Mammary epithelial cell (primary cell): Measurements from ENCODE around the gene RASA4B.
"Not testable (repeated sequence)": the region's sequence is repeated elsewhere in the genome, so short reads cannot be mapped to it uniquely, and the experiment has no call there.

Source experiments
- CTCF ChIP-seq, 2 donors: IDR thresholded peaks in 1 of 2; conservative IDR thresholded peaks in 1 of 2; 2 replicates each; pipeline ENCODE4 v1.5.1; 2011 to 2012; ENCODE audit warnings: inconsistent platforms in 2 of 2, low read length in 2 of 2, mild to moderate bottlenecking in 2 of 2, control low read depth in 1 of 2, low read depth in 1 of 2; ENCODE audit not compliant: insufficient read depth in 1 of 2; ENCODE audit errors: extremely low read depth in 1 of 2
- EZH2 ChIP-seq: IDR thresholded peaks from 2 replicates; pipeline ENCODE4 v1.6.1; 2012; ENCODE audit warnings: low read length, inconsistent platforms, borderline replicate concordance

- TF ChIP-seq CTCF (conservative IDR thresholded peaks at IDR 0.05 in 1 of 2, IDR thresholded peaks at IDR 0.05 in 1 of 2; ENCODE audit: extremely low read depth in 1 of 2, insufficient read depth in 1 of 2, low read depth in 1 of 2, low read length in 2 of 2); EZH2: not testable (repeated sequence)
Measured at GRCh38 chr7:102507410-102508088, 10.0 kb downstream of the RASA4B start.
